NCI-H1930 (cell line): ENCODE measurements around the gene HOXB9.
A peak's percentile ranks its signal among the peaks of the same experiment; 100 is the strongest.

Experiments used
- DNase-seq, 2 experiments: peaks; one replicate each; lab custom pipeline; 2025; lab: John Stamatoyannopoulos, UW

The HOXB9 gene

DNA sequence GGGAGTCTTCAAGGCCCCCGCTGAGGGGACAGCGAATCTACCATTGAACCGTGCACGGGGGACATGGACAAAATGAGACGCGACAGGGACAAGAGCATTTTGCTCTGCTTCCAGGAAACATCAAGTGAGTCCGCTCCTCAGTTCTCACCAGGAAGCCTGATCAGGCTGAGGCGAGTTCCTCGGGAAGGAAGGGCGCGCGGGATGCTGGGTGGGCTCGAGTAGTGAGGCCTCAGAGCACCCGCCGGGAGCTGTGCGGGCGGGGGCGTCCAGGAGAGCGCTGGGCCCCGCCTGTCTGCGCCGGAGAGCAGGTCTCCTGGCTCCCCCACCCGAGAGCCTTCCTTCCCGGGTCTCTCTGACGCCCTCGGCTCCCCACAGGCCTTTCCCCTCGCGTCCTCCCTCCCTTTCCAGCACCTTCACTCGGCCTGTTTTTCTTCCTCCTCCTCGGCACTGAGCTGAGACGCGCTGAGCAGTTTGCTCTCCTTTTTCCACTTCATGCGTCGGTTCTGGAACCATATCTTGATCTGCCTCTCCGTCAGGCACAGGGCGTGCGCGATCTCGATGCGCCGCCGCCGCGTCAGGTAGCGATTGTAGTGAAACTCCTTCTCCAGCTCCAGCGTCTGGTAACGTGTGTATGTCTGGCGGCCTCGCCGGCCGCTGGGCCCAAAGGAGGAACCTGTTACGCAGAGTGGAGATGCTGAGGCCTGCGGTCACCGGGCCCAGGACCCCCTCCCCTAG lies 30.0 kb downstream of the HOXB9 start:
- DNase-seq: no peak

DNA sequence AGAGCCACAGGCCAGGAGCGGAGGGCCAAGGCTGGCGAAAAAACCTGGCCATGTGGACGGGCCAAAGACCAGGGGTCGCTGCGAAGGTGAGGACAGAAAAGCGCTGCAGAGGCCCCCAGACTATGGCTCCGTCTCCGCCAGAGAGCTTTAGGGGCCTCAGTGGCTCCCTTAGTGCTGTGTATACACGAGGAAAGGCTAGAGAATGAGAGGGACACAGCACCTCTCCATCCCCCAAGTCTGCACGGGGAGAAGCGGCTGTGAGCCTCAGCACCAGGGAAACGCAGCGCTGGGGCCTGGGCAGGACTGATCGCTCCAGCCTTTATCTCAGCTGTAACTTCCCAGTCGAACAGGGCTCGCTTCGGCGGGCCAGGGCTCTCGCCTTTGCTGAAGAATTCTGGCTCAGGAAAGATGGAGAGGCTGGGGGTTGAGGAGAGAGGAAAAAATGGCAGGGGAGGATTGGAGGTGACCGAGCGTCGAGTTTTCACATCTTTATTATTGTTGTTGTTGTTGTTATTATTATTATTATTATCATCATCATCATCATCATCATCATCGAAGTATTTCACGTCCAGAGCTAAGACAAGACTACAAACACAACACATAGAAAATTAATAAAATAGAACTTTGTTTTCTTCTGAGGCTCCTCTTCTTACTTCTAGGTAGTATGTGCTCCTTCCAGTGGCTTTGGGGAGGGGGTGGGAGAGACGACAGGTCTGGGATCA lies 30.7 kb downstream of the HOXB9 start:
- no peak for DNase-seq

DNA sequence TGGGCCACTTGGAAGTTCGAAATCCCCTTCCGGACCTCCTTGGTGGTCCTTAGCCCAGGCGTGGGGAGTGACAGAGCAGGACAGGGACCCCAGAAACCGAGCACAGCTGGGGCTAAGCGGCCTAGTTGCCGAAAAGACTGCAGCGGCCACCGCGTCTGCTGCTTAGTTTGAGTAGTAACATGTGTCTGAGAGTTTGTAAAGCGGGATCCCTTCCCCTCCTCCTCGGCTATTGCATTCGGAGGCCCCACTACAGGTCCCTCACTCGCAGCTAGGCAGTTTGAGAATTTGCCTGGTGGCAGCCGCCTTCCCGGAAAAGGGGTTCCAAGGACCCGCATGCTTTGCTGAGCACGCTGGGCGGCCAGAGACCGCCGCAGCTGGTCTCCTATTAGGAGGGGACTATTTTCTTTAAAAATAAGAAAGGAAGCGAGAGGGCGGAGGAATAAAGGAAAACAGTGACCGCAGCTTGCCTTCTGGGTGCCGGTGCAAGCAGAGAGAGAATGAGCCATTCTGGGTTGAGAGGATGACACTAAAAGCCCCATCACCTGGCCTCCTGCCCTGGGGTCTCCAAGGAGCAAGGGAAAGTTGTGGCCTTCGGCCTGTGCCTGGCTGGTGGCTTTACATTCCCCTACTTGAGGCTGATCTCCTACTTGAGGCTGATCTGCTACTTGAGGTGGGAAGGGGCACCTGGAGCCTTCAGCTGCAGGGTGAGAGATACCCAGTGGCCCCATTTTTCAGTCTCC lies 31.4 kb downstream of the HOXB9 start:
- DNase-seq: no peak

DNA sequence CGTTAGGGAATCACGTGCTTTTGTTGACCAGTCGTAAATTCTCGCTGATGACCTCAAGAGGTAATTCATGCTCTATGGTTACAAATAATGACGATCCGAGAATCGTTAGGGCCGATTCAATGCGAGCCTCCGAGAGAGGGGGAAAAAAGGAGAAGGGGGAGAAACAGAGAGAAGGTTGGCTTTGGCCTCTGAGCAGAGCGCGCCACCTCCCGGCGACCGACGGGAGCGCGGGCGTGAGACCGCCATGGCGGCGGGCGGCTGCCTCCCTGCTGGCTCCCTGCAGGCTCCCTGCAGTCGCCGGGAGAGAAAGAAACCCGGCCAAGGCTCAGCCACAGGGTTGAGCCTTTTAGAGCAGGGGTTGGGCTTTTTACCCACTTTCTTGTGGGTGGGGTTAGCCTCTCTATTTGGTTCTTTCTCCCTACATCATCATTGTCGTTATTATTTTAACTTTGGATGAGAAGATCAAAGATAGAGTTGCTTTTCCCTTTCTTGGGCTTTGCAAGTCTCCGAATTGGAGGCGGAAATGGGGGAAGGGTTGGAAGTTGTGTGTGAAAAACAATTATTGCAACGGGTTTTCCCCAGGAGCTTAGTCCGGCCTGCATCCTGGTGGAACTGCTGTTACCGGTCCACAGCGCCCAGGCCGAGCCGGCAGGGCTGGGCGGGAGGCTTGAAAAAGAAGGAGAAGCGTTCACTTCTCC lies 32.2 kb downstream of the HOXB9 start:
- peak; percentile 69 to 72 for DNase-seq

DNA sequence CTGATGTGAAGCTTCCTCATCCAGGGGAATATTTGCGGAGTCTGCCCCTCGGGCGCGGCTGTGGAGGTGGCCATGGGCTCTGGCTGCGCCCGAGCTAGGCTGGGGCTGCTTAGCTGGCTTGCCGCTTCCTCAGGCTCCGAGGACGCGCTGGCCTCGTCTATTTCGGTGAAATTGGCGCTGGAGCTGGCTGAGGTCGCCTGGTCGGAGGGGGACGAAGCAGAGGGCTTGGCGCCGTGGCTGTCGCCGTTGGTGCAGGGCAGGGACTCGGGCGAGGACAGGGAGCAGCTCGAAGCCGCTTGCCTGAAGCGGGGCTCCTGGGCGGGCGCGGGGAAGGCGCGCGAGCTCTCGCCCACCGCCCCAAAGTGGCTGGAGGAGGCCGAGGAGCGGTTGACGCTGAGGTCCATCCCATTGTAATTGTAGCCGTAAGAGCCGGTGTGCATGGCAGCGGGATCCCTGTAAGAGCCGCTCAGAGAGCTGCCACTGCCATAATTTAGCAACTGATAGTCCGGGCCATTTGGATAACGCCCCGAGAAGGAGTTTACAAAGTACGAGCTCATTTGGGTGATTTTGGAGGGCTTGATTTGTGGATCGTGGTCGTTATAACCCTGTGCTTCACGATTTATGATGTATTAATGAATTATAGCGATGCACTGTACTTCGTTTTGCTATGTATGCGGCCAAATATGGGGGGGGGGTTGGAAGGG lies 32.9 kb downstream of the HOXB9 start, which contains the start of gene HOXB5:
TSS of gene HOXB5 (minus strand) at position 654 of the 704 bp plus-strand sequence. CDS start at position 557, 97 bp downstream.
- peak in 1 of 2 experiments; percentile 25 for DNase-seq

DNA sequence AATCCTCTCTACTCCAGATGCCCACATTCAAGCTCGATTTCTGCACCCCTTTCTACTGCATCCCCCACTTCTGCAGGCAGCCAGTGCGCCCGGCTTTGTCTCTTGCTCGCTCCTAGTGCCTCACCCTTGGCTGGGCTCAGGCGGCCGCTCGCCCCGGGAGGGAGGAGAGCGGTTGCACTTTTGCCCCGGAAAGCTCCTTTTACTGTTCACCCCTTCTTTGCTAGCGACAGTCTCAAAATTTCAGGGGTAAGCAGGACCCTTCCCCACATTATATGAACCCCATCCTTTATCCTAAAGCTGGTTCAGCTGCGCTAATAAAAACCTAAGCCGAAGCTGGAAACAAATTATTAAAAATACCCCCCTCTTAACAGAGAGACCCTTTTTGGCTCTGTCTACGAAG lies 33.6 kb downstream of the HOXB9 start:
- no peak for DNase-seq

DNA sequence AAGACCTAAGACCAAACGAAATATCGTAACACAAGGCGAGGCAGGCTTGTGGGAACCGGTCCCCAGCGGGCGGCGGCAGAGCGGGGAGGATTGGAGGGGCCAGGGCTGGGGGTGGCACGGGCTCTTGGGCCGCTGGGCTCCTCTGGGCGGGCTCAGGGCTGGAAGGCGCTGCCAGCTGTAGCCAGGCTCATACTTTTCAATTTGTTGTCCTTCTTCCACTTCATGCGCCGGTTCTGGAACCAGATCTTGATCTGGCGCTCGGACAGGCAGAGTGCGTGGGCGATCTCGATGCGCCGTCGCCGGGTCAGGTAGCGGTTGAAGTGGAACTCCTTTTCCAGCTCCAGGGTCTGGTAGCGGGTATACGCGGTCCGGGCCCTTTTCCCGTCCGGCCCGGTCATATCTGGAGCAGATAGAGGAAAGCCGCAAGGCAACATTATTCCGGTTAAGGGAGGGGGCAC lies 34.1 kb downstream of the HOXB9 start:
- no peak for DNase-seq

DNA sequence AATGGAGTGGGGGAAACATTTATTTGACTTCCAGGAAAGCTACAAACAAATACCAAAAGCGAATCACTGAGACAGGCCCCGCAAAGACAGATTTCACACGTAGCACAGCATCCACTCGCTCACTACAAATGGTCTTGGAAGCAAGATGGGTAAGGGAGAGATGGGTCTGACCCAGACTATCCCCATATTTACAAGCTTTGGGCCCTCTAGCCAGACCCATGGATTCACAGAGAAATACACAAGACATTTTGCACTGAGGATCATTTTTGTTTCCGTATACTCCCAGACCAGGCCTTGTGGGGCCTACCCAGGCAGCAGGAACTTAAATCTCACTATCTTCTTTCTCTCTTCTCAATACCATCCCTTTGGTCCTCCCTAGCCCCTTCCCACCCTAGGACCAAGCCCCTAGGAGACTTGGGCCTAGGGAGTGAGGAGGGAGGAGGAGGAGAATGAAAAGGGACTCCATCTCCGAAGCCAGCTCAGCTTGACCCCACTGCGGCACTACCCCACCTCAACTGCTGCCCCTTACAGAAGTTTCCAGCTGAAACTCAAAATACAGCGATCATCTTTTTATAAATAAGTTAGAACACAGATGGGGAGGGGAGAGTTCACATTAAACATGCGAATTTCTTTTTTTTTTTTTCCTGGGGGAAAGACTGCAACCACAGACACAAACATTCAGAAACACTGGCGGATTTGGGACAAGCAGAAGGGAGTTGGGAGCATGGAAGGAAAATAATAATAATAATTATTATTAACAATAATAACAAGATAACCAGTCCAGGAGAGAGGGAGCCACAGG lies 34.7 kb downstream of the HOXB9 start:
- DNase-seq: no peak

DNA sequence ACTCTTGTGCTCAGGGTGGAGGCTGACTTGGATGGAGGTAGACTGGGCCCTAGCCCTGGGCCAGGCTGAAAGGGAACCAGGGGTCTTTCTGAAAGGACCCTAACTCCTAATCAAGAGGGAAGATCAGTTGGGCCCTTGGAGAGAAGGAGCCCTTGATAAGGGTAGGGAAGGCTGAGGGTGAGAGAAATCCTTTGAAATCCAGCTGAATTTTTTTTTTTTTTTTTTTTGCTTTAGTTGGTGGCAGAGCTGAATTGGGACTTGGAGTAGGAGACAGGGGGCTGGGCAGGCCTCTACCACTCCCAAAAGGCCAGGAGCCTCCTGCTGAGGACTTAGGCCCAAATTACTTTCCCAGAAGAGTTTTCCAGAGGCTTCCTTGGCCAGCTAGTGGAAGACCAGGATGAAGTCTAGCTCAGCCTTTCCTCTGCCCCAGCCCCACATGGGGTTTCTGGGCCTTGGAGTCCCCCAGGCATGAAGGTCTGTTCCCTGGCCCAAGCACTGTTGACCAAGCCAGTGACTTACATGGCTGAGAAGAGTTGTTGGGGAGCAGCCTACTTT lies 35.5 kb downstream of the HOXB9 start:
- DNase-seq: no peak

DNA sequence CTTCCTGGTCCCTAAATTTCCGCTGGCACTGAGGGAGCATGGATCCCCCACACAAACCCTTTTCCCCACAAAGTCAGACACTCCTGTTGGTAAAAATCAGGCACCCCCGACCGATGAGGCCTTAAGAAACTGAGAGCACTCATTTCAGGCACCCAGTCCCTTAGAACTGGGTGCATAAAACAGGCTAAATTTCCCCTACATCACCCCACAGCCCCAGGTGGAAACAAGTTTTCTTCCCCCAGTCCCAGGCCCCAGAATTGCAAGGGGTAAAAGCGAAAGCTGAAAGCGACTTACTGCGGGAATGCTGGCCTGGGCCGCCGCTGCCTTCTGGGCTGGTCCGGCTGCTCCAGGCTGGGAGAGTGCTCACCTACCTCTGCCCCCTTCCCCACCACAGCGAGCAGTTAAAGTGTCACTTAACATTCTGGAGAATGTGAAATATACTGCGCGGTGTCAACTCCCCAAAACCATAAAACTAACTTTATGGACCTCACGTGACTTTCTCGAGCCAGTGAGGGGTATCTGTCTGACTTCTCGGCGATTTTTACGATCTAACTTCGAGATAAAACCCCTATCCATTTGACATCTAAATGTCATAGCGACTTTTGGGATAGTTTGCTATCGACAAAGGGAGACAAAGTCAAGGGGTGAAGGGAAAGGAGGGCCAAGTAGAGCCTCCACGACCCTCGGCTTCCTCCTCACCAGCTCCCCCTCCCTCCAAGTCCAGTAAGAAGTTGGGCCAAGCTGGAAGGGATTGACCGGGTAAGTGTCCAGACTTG lies 36.1 kb downstream of the HOXB9 start, which contains the start of gene HOXB3:
TSS of gene HOXB3 (minus strand) at position 411 of the 776 bp plus-strand sequence. CDS start 37,767 bp downstream, outside the sequence.
- no peak for DNase-seq

DNA sequence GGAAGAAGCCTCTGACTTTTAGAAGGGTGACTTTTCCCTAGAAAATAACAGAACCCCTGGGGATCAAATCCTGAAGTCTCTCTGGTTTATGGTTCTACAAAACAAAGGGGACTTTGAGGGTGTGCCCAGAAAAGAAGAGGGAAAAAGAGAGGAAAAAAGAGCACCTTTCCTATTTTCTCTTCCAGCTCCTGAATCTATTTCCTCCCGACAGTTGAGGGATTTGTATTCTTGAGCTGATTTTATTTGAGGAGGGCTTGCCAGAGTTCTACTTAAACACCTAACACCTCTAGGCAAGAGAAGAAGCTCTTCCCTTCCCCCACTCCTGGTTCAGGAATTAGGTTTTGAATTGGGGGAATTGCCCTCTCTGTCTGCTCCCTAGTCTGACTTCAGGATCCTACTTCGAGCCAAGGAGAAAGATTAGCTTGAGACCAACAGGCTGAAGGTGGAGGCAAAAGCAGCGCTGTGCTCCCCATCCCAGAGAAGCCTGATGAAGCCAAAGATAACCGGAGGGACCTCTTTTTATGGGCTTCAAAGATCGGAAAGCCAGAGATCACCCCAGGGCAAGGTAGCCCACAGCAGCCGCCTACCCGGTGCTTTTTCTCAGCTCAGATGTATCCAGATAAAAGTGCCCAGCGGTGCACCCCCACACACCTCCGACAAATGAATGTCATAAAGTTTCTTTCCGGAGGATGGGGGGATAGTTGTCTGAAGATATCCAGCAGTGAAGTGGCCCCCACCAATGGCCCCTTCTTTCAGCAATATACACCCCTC lies 36.9 kb downstream of the HOXB9 start:
- no peak for DNase-seq

DNA sequence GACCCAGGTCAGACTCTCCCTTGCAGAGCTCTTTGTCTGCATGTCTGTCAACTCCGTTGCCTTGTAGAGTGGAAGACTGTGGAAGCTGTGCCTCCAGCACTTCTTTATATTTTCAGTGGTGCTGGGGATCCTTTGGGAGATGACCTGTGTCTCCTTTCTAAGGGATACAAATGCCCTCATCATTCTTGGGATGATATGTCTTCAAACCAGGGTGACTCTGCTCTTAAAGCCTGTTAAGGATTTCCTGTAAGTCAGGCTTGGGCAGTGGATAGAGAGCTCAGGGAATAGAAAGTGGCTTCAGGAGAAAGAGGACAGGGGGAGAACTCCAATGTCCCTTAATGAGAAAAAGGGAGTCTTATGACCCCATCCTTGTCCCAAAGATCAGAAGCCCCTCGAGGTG lies 37.6 kb downstream of the HOXB9 start:
- DNase-seq: no peak

DNA sequence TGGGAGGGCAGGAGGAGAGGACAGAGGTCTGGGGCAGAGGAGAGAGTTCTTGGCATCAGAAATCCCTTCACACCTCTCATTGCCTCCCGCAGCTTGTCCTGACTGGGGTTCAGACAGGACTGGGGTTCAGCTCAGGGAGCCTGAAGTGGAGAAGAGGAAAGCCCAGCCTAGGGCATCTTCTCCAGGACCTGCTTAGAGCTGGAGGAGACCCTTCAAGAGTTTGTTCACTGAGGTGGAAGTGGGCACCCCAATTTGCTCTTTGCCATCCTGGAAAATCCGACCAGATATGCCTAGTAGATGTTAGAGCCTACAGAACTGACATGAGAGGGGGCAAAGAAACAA lies 38.1 kb downstream of the HOXB9 start:
- DNase-seq: no peak

DNA sequence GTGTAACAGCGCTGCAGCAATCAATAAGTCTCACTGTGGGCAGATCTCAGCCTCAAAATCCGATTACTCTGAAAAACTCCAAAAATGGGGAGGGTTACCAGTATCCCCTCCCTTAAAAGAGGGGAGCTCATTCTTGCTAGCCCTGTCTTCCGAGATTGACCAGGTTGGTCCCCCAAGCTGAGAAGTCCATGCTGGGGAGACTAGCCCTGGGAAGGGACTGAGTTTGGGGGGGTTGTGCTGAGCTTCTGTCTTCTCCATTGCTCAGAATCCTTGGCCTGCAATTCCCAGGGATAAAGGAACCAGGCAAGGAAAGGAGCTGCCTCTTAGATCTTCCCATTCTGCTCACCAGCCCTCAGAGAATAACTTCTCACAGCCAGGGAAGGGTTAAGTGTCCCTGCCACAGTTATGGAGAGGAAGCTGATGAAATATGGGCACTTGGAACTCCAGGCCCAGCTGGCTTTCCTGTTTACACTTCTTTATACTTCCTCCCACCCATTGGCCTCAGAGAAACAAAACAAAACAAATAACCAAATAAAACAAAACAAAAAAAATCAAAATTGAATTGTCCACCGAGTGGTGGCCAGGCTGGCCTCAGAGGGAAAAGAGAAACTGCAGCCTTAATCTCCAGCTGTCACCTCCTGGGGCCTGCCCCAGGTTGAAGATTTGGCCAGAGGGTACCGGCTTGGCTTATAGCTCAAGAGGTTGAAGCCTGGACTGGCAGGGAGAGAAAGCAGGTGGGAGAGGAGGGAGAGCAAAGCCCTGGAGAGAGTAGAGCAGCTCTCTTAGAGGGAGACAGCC lies 38.7 kb downstream of the HOXB9 start:
- DNase-seq: no peak

DNA sequence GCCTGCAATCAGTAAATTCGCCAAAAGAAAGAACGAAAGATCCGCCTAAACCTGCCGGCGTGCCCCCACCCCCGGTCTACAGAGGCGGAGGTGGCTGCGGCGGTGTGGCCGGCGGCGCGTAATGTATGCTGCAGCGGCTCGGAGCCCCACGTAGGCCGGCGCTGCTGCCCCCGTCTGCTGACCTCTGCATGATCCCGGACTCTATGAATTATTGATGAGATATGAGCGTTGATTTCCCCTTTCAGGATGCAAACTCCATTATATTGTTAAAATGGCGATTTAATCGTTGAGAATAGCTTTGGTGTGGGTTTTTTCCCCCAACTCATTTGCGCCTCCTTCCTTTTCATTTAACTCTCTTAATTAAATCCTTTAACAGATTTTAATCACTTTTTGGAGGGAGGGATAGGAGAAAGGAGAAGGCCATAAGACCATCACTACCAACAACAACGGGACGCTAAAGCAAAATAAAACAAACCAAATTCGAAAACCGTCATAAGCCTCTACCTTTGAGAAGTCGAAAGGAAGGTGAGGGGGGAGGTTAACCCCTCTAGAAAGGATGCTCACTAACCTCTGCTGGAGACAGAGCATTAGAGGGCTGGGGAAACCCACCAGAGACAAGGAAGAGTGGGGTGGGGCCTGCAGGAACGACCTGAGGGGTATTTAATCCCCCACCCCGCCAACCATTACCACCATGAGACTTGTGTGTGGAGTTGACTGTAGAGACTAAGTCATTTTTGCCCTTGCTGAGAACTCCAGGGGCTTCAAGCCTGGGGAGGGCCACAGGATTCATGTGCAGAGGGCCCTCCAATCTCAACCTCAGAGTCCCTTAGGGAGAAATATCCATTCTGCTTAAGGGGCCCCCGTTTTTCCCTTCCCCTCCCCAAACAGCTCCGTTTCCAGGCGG lies 39.6 kb downstream of the HOXB9 start:
- no peak for DNase-seq

DNA sequence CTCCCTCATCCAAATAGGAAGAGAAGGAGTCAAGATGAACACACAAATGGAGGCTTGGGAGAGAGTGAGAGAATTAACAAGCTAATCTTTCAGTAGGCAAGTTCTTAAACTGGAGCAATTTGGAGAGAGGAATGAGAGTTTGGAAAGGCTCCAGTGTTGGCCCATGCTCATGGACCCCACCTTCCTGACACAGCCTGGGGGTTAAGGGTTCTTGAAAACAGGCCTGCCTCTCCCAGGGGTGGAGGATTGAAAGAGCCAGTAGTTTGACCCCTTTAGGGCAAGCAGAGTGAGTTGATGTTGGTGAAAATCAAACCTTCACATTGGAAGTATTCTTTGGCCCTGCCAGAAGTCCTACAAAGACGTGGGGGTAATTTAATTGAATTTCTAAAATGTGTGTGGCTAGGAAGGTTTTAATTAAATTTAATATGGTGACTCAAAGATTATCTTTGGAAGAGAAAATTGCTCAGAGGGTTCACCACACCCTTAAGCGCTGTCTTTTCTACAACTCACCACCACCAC lies 41.9 kb downstream of the HOXB9 start:
- no peak for DNase-seq
